ENCODE results near the gene GRIN2A. TPM values are rescaled to one million over a fixed set of nuclear protein-coding genes. Genes with fewer than 3 reads are reported as not detected.

GRIN2A gene
- total RNA-seq, 1 donor from 2014 or later: not detected

GRCh38 chr16:9911989-9912388 lies 270.2 kb downstream of the GRIN2A start:
- no peak for TF ChIP-seq CTCF (conservative IDR thresholded peaks at IDR 0.05; ENCODE audit: low read depth, low read length)
- DNase-seq (ENCODE audit: low read depth): no peak
- no peak overlapping the region for H3K4me3 ChIP-seq (ENCODE audit: low read depth, low read length)

GRCh38 chr16:9911231-9911630 lies 271.0 kb downstream of the GRIN2A start:
- DNase-seq (ENCODE audit: low read depth): no peak
- TF ChIP-seq CTCF (conservative IDR thresholded peaks at IDR 0.05; ENCODE audit: low read depth, low read length): no peak
- no peak overlapping the region for H3K4me3 ChIP-seq (ENCODE audit: low read depth, low read length)

GRCh38 chr16:9909072-9909825 lies 273.0 kb downstream of the GRIN2A start:
- H3K4me3 ChIP-seq (ENCODE audit: low read depth, low read length): no peak overlapping the region
- DNase-seq (ENCODE audit: low read depth): no peak
- no peak for TF ChIP-seq CTCF (conservative IDR thresholded peaks at IDR 0.05; ENCODE audit: low read depth, low read length)

GRCh38 chr16:9908613-9909012 lies 273.6 kb downstream of the GRIN2A start:
- H3K4me3 ChIP-seq (ENCODE audit: low read depth, low read length): no peak overlapping the region
- no peak for DNase-seq (ENCODE audit: low read depth)
- no peak for TF ChIP-seq CTCF (conservative IDR thresholded peaks at IDR 0.05; ENCODE audit: low read depth, low read length)

- no peak for TF ChIP-seq CTCF (conservative IDR thresholded peaks at IDR 0.05; ENCODE audit: low read depth, low read length)
- no peak overlapping the region for H3K4me3 ChIP-seq (ENCODE audit: low read depth, low read length)
- no peak for DNase-seq (ENCODE audit: low read depth)
Measured at GRCh38 chr16:9907752-9908151, 274.5 kb downstream of the GRIN2A start.

GRCh38 chr16:9906218-9906617 lies 276.0 kb downstream of the GRIN2A start:
- no peak for TF ChIP-seq CTCF (conservative IDR thresholded peaks at IDR 0.05; ENCODE audit: low read depth, low read length)
- DNase-seq (ENCODE audit: low read depth): no peak
- no peak overlapping the region for H3K4me3 ChIP-seq (ENCODE audit: low read depth, low read length)

- no peak for DNase-seq (ENCODE audit: low read depth)
- no peak for TF ChIP-seq CTCF (conservative IDR thresholded peaks at IDR 0.05; ENCODE audit: low read depth, low read length)
- H3K4me3 ChIP-seq (ENCODE audit: low read depth, low read length): no peak overlapping the region
Measured at GRCh38 chr16:9904526-9904925, 277.7 kb downstream of the GRIN2A start.
